T-helper 22 cell (primary cell): ENCODE data around the gene PIP4K2B.
A peak's percentile ranks its signal among the peaks of the same experiment; 100 is the strongest.
"Not testable (repeated sequence)": the region's sequence is repeated elsewhere in the genome, so short reads cannot be mapped to it uniquely, and the experiment has no call there.

Source experiments
- DNase-seq: peaks from one replicate; pipeline ENCODE4 v3.0.0-alpha.2; 2020; ENCODE audit warnings: low read depth

Gene PIP4K2B

GRCh38 chr17:38729368-38729885 lies 69.9 kb downstream of the PIP4K2B start:
- no peak for DNase-seq

- peak; percentile 62 for DNase-seq
These were observed 71.0 kb downstream of the PIP4K2B start for GRCh38 chr17:38728290-38728831.

- no peak for DNase-seq
These were observed 71.6 kb downstream of the PIP4K2B start for GRCh38 chr17:38727736-38728135.

GRCh38 chr17:38726145-38726544 lies 73.2 kb downstream of the PIP4K2B start:
- DNase-seq = not testable (repeated sequence)

GRCh38 chr17:38725066-38725465 lies 74.3 kb downstream of the PIP4K2B start:
- no peak for DNase-seq

- DNase-seq = no peak
These were observed 74.9 kb downstream of the PIP4K2B start for GRCh38 chr17:38724337-38724988.

- DNase-seq = no peak
These were observed 77.6 kb downstream of the PIP4K2B start for GRCh38 chr17:38721802-38722201.

- no peak for DNase-seq
These were observed 78.4 kb downstream of the PIP4K2B start for GRCh38 chr17:38720941-38721340.

GRCh38 chr17:38719943-38720641 lies 79.3 kb downstream of the PIP4K2B start:
- DNase-seq = no peak

- no peak for DNase-seq
These were observed 79.9 kb downstream of the PIP4K2B start for GRCh38 chr17:38719289-38719942.

GRCh38 chr17:38717139-38717745 lies 82.1 kb downstream of the PIP4K2B start:
- DNase-seq = no peak

GRCh38 chr17:38716368-38717005 lies 82.9 kb downstream of the PIP4K2B start:
- no peak for DNase-seq
